ENCODE data around the gene R3HDM4. TPM values are rescaled to one million over a fixed set of nuclear protein-coding genes. Genes with fewer than 3 reads are reported as not detected.
A peak's percentile ranks its signal among the peaks of the same experiment; 100 is the strongest.

Gene R3HDM4
- total RNA-seq, 2 experiments from 2014 or later, result 73.7 to 83.3 TPM

DNA sequence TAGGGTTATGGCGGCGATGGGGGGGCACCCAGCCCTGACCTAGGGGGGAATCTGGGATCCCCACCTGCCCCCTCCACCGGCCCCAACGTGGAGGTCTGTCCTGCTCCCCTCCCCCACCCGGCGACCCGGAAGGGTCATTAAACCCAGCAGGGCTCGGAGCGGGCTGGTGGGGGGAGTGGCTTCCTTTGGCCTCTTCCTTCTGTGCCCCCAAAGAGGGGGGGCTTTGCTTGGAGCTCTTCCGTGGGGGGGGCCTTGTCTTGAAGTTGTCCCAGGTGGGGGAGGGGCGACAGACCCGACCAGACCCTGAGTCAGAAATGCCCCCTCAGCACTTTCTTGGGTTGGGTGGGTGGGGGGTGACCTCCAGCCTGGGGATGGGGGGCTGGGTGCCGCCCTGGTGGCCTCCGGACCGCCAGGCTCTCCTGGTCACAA lies 14.3 kb upstream of the R3HDM4 start:
- DNase-seq (no peak), ATAC-seq (no peak)
- ChIA-PET POLR2A (no interaction called here), CTCF (no interaction called here)
- Mint-ChIP-seq H3K36me3 (ENCODE audit: low read depth) (peaks cover 3% of the 10 kb centered on the region), H3K9me3 (ENCODE audit: low read depth) (no peaks in the 10 kb centered on the region), H3K27me3 (no peaks in the 10 kb centered on the region), H3K4me1 (peaks cover 10% of the 10 kb centered on the region), H3K27ac (no peak overlapping the region), H3K4me3 (no peak overlapping the region)
- intact Hi-C loops (cut with DNase I, micrococcal nuclease), result loop anchor here in 1 of 2 experiments (10.0 kb wide), 2 partner anchors 267 to 317 kb away; partner anchors contain the start of genes ATP5F1D and MIDN

DNA sequence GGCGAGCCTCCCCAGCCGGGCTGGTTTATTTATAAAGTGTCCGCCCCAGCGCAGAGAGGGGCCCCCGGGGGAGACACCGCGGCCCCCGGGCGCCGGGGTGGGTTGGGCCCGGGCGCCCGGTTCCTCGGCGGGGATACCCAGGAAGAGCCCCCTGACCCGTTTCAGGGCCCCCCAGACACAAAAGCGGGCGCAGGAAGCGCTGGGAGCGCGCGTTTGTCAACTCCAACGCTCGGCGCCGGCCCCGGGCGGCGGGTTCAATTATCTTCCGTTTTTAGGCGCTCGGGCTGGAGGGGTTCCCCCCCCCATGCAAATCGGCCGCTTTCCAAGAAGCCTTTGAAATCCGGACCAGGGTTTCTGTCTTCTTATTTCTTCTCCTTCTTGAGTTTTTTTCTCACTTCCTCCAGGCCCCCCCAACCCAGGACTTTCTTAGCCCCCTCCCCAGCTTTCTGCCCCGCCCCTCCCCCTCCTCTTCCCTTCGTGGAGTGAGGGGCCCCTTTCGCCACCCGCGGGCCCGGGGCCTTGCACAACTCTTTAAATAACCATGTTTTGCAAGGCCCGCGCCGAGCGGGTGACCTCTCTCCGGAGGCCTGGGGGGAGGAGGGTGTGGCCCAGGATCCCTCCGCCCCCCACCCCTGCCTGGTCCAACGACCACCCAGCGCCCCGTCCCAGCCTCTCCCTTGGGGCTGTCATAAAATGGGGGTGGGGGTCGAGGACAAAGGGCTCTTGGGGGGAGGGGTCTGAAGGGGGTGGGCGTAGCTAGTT lies 13.8 kb upstream of the R3HDM4 start:
- CTCF ChIA-PET, result no interaction called here
- peaks cover 8% of the 10 kb centered on the region for H3K4me1 Mint-ChIP-seq
- POLR2A ChIA-PET, result no interaction called here
- H3K27ac Mint-ChIP-seq, result peak overlapping the region; percentile 25
- ATAC-seq (peak; percentile 34), DNase-seq (peak; percentile 85)
- no peaks in the 10 kb centered on the region for H3K9me3 Mint-ChIP-seq (ENCODE audit: low read depth)
- intact Hi-C loops (cut with DNase I, micrococcal nuclease), result loop anchor here in 1 of 2 experiments (10.0 kb wide), 2 partner anchors 268 to 318 kb away; partner anchors contain the start of genes ATP5F1D and MIDN
- H3K27me3 Mint-ChIP-seq, result no peaks in the 10 kb centered on the region
- H3K36me3 Mint-ChIP-seq (ENCODE audit: low read depth), result no peaks in the 10 kb centered on the region
- peak overlapping the region; percentile 70 for H3K4me3 Mint-ChIP-seq

DNA sequence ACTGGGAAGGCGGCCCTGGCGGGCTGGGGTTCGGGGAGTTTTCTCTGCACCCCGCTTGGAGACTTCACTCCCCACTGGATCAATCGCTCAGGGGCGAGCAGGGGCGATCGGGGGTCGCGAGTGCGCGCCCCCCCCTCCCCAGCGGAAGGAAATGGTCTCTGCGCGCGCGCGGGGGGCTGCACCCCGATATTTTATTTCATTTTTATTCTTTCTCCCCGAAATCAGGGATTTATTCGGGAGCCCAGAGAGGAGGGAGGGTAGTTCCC lies 13.2 kb upstream of the R3HDM4 start:
- Mint-ChIP-seq H3K4me1 (peaks cover 12% of the 10 kb centered on the region), H3K27me3 (no peaks in the 10 kb centered on the region), H3K36me3 (ENCODE audit: low read depth) (peaks cover 3% of the 10 kb centered on the region), H3K27ac (no peak overlapping the region), H3K4me3 (peak overlapping the region; percentile 70), H3K9me3 (ENCODE audit: low read depth) (no peaks in the 10 kb centered on the region)
- CTCF ChIA-PET, result no interaction called here
- no peak for ATAC-seq
- POLR2A ChIA-PET, result no interaction called here
- no peak for DNase-seq
- intact Hi-C loops (cut with DNase I, micrococcal nuclease), result loop anchor here in 1 of 2 experiments (10.0 kb wide), 2 partner anchors 269 to 319 kb away; partner anchors contain the start of genes ATP5F1D and MIDN

DNA sequence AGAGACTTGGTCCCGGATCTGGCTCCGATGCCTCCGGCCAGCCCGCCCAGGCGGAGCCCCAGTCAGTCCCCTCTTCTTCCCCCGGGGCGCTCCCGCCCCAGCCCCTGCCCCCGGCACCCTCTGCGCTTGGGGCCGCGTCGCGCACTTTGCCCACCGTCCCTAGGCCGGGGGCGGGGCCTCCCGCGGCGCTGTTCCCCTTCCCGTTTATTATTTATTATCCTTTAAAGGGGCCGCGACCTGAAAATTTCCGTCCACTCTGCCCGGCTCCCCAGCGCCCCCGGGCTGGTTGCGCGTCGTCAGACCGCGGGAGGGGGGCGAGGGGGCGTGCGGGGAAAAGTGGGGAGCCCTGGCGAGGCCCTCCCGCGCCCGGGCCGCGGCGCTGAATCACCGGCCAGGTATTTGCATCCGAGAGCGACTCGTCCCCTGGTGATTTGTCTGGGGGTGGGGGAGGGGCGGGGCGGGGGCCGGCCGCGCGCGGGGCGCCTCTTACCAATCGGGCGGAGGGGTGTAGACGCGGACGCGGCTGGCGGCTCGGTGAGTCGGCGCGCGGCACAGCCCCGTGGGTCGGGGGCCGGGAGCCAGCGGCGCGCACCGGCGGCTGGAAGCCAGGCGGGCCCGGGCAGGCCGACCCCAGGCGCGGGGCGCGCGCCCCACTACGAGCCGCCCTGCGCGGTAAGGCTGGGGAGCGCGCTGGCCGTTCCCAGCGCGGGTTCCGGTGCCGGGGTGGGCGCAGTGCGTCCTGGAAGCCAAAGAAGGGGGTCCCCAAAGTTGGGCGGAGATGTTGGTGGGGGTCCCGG lies 12.7 kb upstream of the R3HDM4 start, which contains the start of gene ARID3A:
ARID3A (plus strand) TSS at position 510 of the 797 bp plus-strand sequence. CDS start 3,494 bp downstream, outside the sequence.
- peak; percentile 42 for ATAC-seq
- H3K4me3 Mint-ChIP-seq, result peak within 1 kb of the TSS; percentile 70
- POLR2A ChIA-PET, result no interaction called here
- peak within 1 kb of the TSS; percentile 37 for H3K27ac Mint-ChIP-seq
- H3K27me3 Mint-ChIP-seq, result no peaks in the 10 kb centered on the region
- H3K9me3 Mint-ChIP-seq (ENCODE audit: low read depth), result no peaks in the 10 kb centered on the region
- H3K4me1 Mint-ChIP-seq, result peaks cover 17% of the 10 kb centered on the region
- intact Hi-C loops (cut with DNase I, micrococcal nuclease), result loop anchor here (1.0 to 10.0 kb wide), 6 partner anchors 59 to 319 kb away; partner anchors contain the start of genes WDR18 (in 2 of the 2), ATP5F1D (in 1 of the 2), MIDN (in 1 of the 2) and PTBP1 (in 1 of the 2)
- CTCF ChIA-PET, result interaction anchor here (1.2 to 3.2 kb wide), 3 partner anchors 56 to 62 kb away, joined by 3 to 26 read pairs (median 5); partner anchors contain the start of gene WDR18
- peak; percentile 85 for DNase-seq
- H3K36me3 Mint-ChIP-seq (ENCODE audit: low read depth), result peaks cover 5% of the 10 kb centered on the region

DNA sequence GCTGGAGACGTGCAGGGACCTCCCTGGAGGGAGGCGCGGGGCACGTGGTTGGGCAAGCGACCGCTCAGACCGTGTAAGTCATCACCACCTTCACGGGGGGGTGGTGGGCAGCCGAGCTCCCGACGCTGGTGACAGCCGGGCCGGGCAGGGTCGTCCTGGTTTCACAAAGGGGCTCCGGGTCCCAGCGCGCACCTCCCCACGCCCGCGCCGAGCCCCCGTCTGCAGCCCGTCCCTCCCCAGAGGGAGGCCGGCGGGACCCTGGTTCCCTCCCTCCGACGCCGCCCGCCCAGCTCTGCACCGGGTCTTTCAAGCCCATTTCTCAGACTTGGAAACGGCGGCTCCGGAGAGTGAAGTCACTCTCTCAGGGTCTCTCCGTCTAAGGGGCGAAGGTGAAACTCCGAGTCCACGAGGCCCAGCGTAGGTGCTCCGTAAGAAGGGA lies 12.1 kb upstream of the R3HDM4 start:
- intact Hi-C loops (cut with DNase I, micrococcal nuclease), result loop anchor here (1.0 to 10.0 kb wide), 6 partner anchors 59 to 320 kb away; partner anchors contain the start of genes WDR18 (in 2 of the 2), ATP5F1D (in 1 of the 2), MIDN (in 1 of the 2) and PTBP1 (in 1 of the 2)
- Mint-ChIP-seq H3K4me3 (peak overlapping the region; percentile 69), H3K36me3 (ENCODE audit: low read depth) (peaks cover 7% of the 10 kb centered on the region), H3K27ac (peak overlapping the region; percentile 37), H3K27me3 (no peaks in the 10 kb centered on the region), H3K9me3 (ENCODE audit: low read depth) (no peaks in the 10 kb centered on the region), H3K4me1 (peaks cover 19% of the 10 kb centered on the region)
- CTCF ChIA-PET, result interaction anchor here (1.2 to 3.2 kb wide), 3 partner anchors 56 to 61 kb away, joined by 3 to 26 read pairs (median 5); partner anchors contain the start of gene WDR18
- POLR2A ChIA-PET, result no interaction called here
- ATAC-seq, result peak; percentile 55
- peak; percentile 81 for DNase-seq

DNA sequence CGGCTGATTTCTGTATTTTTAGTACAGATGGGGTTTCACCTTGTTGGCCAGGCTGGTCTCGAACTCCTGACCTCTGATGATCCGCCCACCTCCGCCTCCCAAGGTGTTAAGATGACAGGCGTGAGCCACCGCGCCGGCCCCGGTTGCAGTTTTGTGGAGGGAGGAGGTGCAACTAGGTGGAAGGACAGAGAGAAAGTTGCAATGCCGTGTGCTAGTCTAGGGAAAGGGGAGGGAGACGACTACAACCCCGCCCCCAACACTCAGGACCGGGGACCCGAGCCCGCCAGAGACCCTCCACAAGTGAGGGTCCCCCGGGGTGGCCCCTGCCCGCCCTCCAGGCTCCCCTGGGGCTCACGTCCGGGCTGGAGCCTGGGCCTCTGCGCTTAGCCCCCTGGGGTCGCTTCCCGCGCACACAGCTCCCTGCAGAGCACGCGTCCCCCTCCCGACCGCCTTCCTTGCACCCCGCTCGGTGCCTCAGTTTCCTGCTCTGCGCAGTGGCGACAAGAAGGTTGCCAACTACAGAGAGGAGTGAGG lies 11.6 kb upstream of the R3HDM4 start:
- no peaks in the 10 kb centered on the region for H3K27me3 Mint-ChIP-seq
- ATAC-seq, result no peak
- no peaks in the 10 kb centered on the region for H3K9me3 Mint-ChIP-seq (ENCODE audit: low read depth)
- peak overlapping the region; percentile 37 for H3K27ac Mint-ChIP-seq
- POLR2A ChIA-PET, result no interaction called here
- H3K4me1 Mint-ChIP-seq, result peaks cover 19% of the 10 kb centered on the region
- H3K4me3 Mint-ChIP-seq, result peak overlapping the region; percentile 69
- DNase-seq, result peak; percentile 78
- H3K36me3 Mint-ChIP-seq (ENCODE audit: low read depth), result peaks cover 7% of the 10 kb centered on the region
- intact Hi-C loops (cut with DNase I, micrococcal nuclease), result loop anchor here (1.0 to 10.0 kb wide), 8 partner anchors 60 to 320 kb away; partner anchors contain the start of genes WDR18 (in 2 of the 2), ATP5F1D (in 1 of the 2), MIDN (in 1 of the 2) and PTBP1 (in 1 of the 2)
- CTCF ChIA-PET, result interaction anchor here (0.6 to 3.2 kb wide), 6 partner anchors 49 to 261 kb away, joined by 3 to 26 read pairs (median 3); partner anchors contain the start of genes RNF126 and WDR18

DNA sequence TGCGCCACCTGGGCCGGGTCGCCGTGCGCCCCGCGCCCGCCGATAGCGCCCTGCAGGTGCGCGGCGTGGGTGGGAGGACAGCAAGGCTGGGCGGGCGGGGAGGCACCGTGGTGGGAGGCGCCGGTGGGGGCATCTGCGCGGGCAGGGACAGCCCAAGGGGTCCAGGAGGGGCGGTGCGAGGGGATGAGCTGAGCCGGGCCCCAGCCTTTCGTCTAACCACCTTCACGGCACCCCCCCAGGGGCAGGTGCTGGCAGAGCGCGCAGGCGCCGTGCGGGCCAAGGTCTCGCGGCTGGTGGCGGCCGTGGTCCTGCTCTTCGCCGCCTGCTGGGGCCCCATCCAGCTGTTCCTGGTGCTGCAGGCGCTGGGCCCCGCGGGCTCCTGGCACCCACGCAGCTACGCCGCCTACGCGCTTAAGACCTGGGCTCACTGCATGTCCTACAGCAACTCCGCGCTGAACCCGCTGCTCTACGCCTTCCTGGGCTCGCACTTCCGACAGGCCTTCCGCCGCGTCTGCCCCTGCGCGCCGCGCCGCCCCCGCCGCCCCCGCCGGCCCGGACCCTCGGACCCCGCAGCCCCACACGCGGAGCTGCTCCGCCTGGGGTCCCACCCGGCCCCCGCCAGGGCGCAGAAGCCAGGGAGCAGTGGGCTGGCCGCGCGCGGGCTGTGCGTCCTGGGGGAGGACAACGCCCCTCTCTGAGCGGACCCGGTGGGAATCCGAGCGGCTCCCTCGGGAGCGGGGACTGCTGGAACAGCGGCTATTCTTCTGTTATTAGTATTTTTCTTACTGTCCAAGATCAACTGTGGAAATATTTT lies 7.2 kb upstream of the R3HDM4 start:
- peaks cover 21% of the 10 kb centered on the region for H3K4me1 Mint-ChIP-seq
- DNase-seq (peak; percentile 86), ATAC-seq (peak; percentile 36)
- peaks cover 8% of the 10 kb centered on the region for H3K36me3 Mint-ChIP-seq (ENCODE audit: low read depth)
- intact Hi-C loops (cut with DNase I, micrococcal nuclease), result loop anchor here (1.0 to 10.0 kb wide), 8 partner anchors 27 to 325 kb away; partner anchors contain the start of genes MED16 (in 2 of the 2), RNU6-9 (in 2 of the 2), ATP5F1D (in 1 of the 2) and MIDN (in 1 of the 2)
- ChIA-PET POLR2A (interaction anchor here (0.9 kb wide), 1 partner anchor 13 kb away, joined by 3 read pairs; no protein-coding TSS in a partner anchor), CTCF (interaction anchor here (0.7 to 2.2 kb wide), 3 partner anchors 57 to 172 kb away, joined by 4 to 10 read pairs (median 6); partner anchors contain the start of gene WDR18)
- H3K27me3 Mint-ChIP-seq, result no peaks in the 10 kb centered on the region
- peak overlapping the region; percentile 80 for H3K4me3 Mint-ChIP-seq
- peak overlapping the region; percentile 90 for H3K27ac Mint-ChIP-seq
- no peaks in the 10 kb centered on the region for H3K9me3 Mint-ChIP-seq (ENCODE audit: low read depth)

DNA sequence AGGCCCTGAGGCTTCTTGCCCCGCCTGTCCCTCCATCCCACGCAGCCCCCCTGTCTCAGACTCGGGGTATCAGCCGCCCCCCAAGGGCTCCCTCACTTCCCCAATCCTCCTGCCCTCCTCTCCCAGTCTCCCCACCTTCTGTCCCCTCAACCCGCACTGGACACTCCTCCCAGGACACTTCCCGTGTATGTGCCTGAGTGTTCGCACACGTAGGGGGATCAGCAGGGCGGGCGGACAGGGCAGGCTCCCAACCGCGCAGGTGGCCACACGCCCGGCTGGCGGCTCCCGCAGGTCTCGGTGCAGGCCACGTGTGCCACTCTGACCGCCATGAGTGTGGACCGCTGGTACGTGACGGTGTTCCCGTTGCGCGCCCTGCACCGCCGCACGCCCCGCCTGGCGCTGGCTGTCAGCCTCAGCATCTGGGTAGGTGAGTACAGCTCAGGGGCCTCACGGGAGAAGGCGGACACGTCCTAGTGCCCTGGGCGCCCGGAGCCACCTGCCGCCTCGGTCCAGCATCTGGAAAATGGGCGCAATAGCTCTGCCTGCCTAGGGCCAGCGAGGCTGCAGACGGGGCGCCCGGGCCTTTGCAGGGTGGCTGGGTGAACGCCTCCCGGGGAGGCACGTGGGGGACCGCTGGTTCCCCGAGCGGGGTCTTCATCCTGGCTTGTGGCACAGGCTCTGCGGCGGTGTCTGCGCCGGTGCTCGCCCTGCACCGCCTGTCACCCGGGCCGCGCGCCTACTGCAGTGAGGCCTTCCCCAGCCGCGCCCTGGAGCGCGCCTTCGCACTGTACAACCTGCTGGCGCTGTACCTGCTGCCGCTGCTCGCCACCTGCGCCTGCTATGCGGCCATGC lies 6.4 kb upstream of the R3HDM4 start:
- H3K4me1 Mint-ChIP-seq, result peaks cover 23% of the 10 kb centered on the region
- ChIA-PET CTCF (interaction anchor here (0.7 to 2.2 kb wide), 4 partner anchors 26 to 173 kb away, joined by 3 to 10 read pairs (median 4); partner anchors contain the start of genes MED16 and RNU6-9), POLR2A (interaction anchor here (0.6 to 0.9 kb wide), 2 partner anchors 12 to 539 kb away, joined by 3 read pairs; no protein-coding TSS in a partner anchor)
- no peaks in the 10 kb centered on the region for H3K27me3 Mint-ChIP-seq
- peaks cover 8% of the 10 kb centered on the region for H3K36me3 Mint-ChIP-seq (ENCODE audit: low read depth)
- DNase-seq (peak; percentile 80), ATAC-seq (peak; percentile 37)
- no peak overlapping the region for H3K27ac Mint-ChIP-seq
- peak overlapping the region; percentile 80 for H3K4me3 Mint-ChIP-seq
- H3K9me3 Mint-ChIP-seq (ENCODE audit: low read depth), result no peaks in the 10 kb centered on the region
- intact Hi-C loops (cut with DNase I, micrococcal nuclease), result loop anchor here (1.0 to 10.0 kb wide), 8 partner anchors 27 to 325 kb away; partner anchors contain the start of genes MED16 (in 2 of the 2), RNU6-9 (in 2 of the 2), ATP5F1D (in 1 of the 2) and MIDN (in 1 of the 2)

DNA sequence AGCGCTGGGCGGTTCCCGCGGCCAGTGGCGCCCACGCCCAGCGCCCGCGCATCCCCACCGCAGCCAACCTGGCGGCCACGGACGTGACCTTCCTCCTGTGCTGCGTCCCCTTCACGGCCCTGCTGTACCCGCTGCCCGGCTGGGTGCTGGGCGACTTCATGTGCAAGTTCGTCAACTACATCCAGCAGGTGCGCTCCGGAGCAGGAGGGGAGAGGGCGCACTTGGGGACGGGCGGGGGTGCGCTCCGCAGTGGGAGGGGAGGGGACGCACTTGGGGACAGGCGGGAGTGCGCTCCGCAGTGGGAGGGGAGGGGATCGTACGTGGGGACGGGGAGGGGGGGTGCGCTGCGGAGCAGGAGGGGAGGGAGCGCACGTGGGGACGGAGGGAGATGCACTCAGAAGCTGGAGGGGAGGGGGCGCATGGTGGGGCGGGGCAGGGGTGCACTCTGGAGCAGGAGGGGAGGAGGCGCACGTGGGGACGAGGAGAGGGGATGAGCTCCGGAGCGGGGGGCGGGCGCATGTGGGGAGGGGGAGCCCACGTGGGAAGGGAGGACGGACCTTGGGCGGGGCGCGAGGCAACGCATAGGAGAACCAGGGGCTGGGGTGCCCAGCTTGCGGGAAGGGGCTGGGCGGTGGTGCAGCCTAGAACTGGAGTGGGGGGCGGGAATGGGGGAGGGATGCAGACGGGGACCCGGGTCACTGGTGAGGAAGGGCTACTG lies 5.6 kb upstream of the R3HDM4 start:
- H3K27me3 Mint-ChIP-seq, result no peaks in the 10 kb centered on the region
- peak overlapping the region; percentile 80 for H3K4me3 Mint-ChIP-seq
- peaks cover 8% of the 10 kb centered on the region for H3K36me3 Mint-ChIP-seq (ENCODE audit: low read depth)
- ChIA-PET CTCF (interaction anchor here (0.7 to 2.2 kb wide), 3 partner anchors 26 to 65 kb away, joined by 3 to 10 read pairs (median 4); partner anchors contain the start of genes MED16 and RNU6-9), POLR2A (interaction anchor here (0.6 kb wide), 1 partner anchor 540 kb away, joined by 3 read pairs; no protein-coding TSS in a partner anchor)
- no peaks in the 10 kb centered on the region for H3K9me3 Mint-ChIP-seq (ENCODE audit: low read depth)
- DNase-seq, result peak; percentile 83
- no peak overlapping the region for H3K27ac Mint-ChIP-seq
- H3K4me1 Mint-ChIP-seq, result peaks cover 19% of the 10 kb centered on the region
- no peak for ATAC-seq
- intact Hi-C loops (cut with DNase I, micrococcal nuclease), result no loop called here

Data from activated CD4-positive, alpha-beta T cell treated with anti-CD3 and anti-CD28 coated beads for 36 hours (primary cell).